Frontal cortex (tissue), 4 donors: ENCODE results near the gene USP1. TPM values are rescaled to one million over a fixed set of nuclear protein-coding genes. Genes with fewer than 3 reads are reported as not detected.
A peak's percentile ranks its signal among the peaks of the same experiment; 100 is the strongest.

Experiments
- DNase-seq, 2 donors: peaks; one replicate each; pipeline ENCODE4 v3.0.0; 2012; ENCODE audit warnings: low spot score in 2 of 2
- FAIRE-seq: peaks from 2 replicates; lab custom pipeline; 2012; peaks lifted over from hg19 to GRCh38; lab: Jason Lieb, UNC
- total RNA-seq: library from RNA; depleted of rRNA; stranded (reverse); fragments of >200 nt; gene quantifications from one replicate; pipeline ENCODE4 v1.2.3, GENCODE V29; 2014
- donor health status: control.
- donor health status: control.
- donor health status: control.

The USP1 gene
- total RNA-seq, 1 donor from 2014 or later = 59.5 TPM

GRCh38 chr1:62424411-62424810 lies 12.4 kb upstream of the USP1 start:
- DNase-seq = no peak
- FAIRE-seq = no peak

DNA sequence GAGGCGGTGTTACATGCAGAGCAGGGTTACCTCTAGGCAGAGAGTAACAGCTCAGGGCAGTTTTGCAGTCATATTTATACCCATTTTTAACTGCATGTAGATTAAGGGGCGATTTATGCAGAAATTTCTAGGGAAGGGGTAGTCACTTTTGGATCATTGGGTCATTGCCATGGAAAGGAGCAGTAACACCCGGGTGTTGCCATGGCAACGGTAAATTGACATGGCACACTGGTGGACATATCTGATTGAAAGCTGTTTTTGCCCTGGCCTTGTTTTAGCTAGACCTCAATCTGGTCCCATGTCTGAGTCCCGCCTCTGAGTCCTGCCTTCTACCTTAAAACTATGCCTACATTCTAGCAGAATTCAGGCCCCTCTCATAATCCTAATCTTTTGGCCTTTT lies 11.8 kb upstream of the USP1 start:
- DNase-seq = no peak

DNA sequence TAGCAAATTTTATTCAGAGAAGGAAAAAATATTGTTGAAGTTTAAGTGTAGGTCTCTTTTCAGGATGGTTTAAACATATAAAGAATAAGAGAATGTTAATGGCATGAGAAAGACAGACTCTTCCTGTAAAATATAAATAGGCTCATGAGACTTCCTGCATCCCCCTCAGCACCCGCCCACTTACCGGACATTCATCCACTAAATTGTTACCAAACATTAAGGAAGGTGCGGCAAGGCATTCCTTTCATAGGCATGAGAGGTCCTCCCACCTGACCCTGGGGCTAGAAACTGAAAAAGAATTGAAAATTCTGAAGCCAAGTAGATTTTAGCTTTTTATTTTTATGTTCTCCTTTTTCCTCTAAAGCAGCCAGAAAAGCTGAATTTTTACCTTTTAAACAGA lies 10.6 kb upstream of the USP1 start:
- FAIRE-seq (no peak), DNase-seq (no peak)

More for the DNA sequence above, 11.8 kb upstream of the USP1 start:
- no peak for FAIRE-seq

- DNase-seq = no peak
- FAIRE-seq = no peak
Measured at GRCh38 chr1:62426794-62427193, 10.1 kb upstream of the USP1 start.

- no peak for DNase-seq
- no peak for FAIRE-seq
Measured at GRCh38 chr1:62428351-62428750, 8.5 kb upstream of the USP1 start.

- FAIRE-seq (no peak), DNase-seq (no peak)
Measured at GRCh38 chr1:62429581-62429980, 7.3 kb upstream of the USP1 start.

- FAIRE-seq (no peak), DNase-seq (no peak)
Measured at GRCh38 chr1:62433861-62434617, 2.8 kb upstream of the USP1 start.

DNA sequence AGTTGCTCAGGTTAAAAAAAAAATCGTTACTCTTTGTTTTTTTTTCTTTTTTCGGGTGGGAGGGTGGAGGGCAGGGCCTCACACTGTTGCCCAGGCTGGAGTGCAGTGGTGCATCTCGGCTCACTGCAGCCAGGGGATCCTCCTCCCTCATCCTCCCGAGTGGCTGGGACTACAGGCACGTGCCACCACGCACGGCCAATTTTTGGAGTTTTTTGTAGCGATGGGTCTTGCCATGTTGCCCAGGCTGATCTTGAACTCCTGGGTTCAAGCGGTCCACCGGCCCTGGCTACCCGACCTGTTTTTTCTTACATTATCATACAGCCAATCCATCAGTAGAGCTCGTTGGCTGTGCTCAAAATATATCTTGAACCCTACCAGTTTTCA lies 2.2 kb upstream of the USP1 start:
- no peak for FAIRE-seq

DNA sequence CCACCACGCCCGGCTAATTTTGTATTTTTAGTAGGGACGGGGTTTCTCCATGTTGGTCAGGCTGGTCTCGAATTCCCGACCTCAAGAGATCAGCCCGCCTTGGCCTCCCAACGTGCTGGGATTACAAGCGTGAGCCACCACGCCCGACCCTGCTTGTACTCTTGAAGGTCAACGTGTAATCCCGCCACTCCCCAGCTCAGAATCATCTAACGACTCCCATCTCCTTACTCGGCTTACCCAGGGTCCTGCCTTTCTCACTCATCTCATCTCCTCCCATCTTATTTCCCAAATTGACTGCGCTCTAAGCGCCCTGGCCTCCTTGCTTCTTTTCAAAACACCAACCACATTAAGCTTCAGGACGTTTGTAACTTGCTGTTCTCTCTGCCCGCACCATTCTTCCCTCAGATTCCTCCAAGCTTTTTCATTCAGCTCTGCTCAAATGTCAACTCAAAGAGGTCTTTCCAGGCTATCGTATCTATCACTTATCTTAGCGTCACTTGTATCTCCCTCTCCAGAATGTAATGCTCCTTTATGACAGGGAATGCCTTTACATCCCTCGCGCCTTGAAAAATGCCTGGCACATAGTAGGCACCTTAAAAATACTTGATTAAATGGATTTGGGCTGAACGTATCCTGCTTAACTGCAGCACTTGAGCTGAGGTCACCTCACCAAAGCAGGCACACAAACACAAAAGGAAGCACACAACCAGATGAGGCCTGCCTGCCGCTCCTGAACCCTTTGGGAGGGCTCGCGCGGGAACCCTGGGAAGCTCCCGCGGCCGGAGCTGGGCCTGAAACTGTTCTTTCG lies 1.4 kb upstream of the USP1 start:
- DNase-seq = no peak
- FAIRE-seq = no peak

More for the DNA sequence above, 2.2 kb upstream of the USP1 start:
- DNase-seq = no peak

- DNase-seq (peak; percentile 80 to 81), FAIRE-seq (no peak)
Measured at GRCh38 chr1:62436039-62436465, 797 bp upstream of the USP1 start.

DNA sequence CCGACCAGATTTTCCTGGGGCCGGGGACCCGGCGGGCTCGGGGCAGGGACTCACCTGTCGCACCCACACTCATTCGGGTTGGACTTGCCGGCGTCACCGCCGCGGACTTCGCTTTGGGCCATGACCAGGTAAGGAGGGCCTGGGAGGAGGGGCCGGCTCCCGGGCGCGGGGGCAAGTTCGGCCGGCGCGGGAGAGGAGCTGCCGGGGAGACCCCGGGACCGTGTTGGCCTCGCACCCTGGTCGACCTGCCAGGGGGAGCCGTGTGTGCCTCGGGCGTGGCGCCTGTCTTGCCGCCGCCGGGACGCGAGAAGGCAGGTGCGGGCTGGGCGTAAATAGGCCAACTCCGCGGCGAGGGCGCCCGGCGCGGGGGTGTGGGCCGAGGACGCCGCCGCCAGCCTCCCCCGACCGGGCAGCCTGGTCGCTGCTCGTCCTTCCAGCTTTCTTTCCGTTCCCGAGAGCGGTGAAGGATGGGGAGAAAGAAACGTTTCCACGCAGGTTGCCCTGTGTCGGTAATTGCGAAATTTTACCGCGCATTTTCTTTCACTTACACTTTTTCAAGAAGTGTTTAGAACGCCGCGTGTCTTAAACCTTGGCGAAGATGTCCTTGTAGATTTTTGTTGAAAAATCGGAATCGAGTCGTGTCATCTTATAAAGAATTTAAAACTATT lies 558 bp downstream of the USP1 start:
- no peak for FAIRE-seq
- DNase-seq = peak; percentile 14 to 20

- no peak for FAIRE-seq
Measured at GRCh38 chr1:62438163-62438562, 1.3 kb downstream of the USP1 start.

GRCh38 chr1:62439652-62440371 lies 3.0 kb downstream of the USP1 start:
- DNase-seq (no peak), FAIRE-seq (no peak)

More at GRCh38 chr1:62438163-62438562, 1.3 kb downstream of the USP1 start:
- peak in 1 of 2 donors; percentile 13 for DNase-seq

DNA sequence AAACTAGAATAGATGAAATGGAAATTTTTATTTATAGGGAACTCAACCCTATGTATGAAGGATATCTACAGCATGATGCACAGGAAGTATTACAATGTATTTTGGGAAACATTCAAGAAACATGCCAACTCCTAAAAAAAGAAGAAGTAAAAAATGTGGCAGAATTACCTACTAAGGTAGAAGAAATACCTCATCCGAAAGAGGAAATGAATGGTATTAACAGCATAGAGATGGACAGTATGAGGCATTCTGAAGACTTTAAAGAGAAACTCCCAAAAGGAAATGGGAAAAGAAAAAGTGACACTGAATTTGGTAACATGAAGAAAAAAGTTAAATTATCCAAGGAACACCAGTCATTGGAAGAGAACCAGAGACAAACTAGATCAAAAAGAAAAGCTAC lies 7.9 kb downstream of the USP1 start:
- no peak for FAIRE-seq
- no peak for DNase-seq

GRCh38 chr1:62448221-62448933 lies 11.5 kb downstream of the USP1 start:
- FAIRE-seq = no peak
- no peak for DNase-seq

DNA sequence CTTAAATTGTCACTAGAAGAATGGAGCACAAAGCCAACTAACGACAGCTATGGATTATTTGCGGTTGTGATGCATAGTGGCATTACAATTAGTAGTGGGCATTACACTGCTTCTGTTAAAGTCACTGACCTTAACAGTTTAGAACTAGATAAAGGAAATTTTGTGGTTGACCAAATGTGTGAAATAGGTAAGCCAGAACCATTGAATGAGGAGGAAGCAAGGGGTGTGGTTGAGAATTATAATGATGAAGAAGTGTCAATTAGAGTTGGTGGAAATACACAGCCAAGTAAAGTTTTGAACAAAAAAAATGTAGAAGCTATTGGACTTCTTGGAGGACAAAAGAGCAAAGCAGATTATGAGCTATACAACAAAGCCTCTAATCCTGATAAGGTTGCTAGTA lies 13.5 kb downstream of the USP1 start:
- no peak for DNase-seq
- FAIRE-seq = no peak

GRCh38 chr1:62452951-62453350 lies 16.1 kb downstream of the USP1 start:
- DNase-seq = no peak
- FAIRE-seq = no peak

DNA sequence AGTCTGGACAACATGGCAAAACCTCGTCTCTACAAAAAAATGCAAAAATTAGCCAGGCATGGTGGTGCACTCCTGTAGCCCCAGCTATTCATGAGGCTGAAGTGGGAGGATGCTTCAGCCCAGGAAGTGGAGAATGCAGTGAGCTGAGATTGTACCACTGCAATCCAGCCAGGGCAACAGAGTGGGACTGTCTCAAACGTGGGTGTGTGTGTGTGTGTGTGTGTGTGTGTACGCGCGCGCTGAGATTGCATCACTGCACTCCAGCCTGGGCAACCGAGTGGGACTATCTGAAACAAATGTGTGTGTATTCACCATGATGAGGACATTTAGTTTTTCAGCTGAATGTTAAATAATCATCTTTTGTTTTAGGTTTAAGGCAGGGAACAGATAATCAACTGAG lies 21.1 kb downstream of the USP1 start:
- DNase-seq (no peak), FAIRE-seq (no peak)

GRCh38 chr1:62462370-62462769 lies 25.5 kb downstream of the USP1 start:
- FAIRE-seq (no peak), DNase-seq (no peak)
